SK-N-MC (cell line): ENCODE data around the gene KIF19.

Source experiments
- DNase-seq: peaks from one replicate; pipeline ENCODE4 v3.0.0-alpha.2; 2011; ENCODE audit warnings: low read depth, low spot score
- H3K27ac ChIP-seq: fragments of 200-600 bp; sonication (generic); 2 replicates; pipeline ENCODE4 v1.5.1; 2016; ENCODE audit warnings: mixed run types
- H3K36me3 ChIP-seq: fragments of 200-600 bp; sonication (generic); 2 replicates; pipeline ENCODE4 v1.6.1; 2017; ENCODE audit warnings: antibody characterized with exemption, low read length, mixed read lengths; ENCODE audit not compliant: insufficient read depth
- H3K4me3 ChIP-seq: fragments of 200-600 bp; sonication (generic); 2 replicates; pipeline ENCODE4 v1.5.1; 2016
- H3K9ac ChIP-seq: fragments of 200-600 bp; sonication (generic); 2 replicates; pipeline ENCODE4 v1.8.0; 2017; ENCODE audit warnings: mixed run types, mixed read lengths; ENCODE audit not compliant: insufficient read length
- H3K9me3 ChIP-seq: fragments of 200-600 bp; sonication (generic); 2 replicates; pipeline ENCODE4 v1.6.1; 2017; ENCODE audit warnings: low read depth, mild to moderate bottlenecking, antibody characterized with exemption, low read length, moderate library complexity, mixed read lengths
- EZH2 ChIP-seq: fragments of 200-600 bp; sonication (generic); IDR thresholded peaks from one replicate; pipeline ENCODE4 v1.6.1; 2017; ENCODE audit warnings: antibody characterized with exemption
- FOXP2 ChIP-seq: optimal IDR thresholded peaks from 2 replicates; pipeline ENCODE3; 2011; ENCODE audit warnings: mild to moderate bottlenecking, moderate library complexity; ENCODE audit not compliant: insufficient read depth; ENCODE audit errors: extremely low read length, control extremely low read depth
- POLR2AphosphoS5 ChIP-seq: IDR thresholded peaks from 2 replicates; pipeline ENCODE4 v1.6.1; 2012; ENCODE audit warnings: mild to moderate bottlenecking, low read depth, low read length, borderline replicate concordance

The KIF19 gene

GRCh38 chr17:74380959-74381808 lies 55.2 kb downstream of the KIF19 start:
- Histone ChIP-seq H3K27ac (no peak overlapping the region), H3K9ac (no peak overlapping the region), H3K36me3 (no peaks in the 10 kb centered on the region), H3K4me3 (no peak overlapping the region), H3K9me3 (no peaks in the 10 kb centered on the region)
- TF ChIP-seq FOXP2 (no peak), POLR2AphosphoS5 (no peak), EZH2 (no peak)
- DNase-seq, result no peak

- TF ChIP-seq POLR2AphosphoS5 (no peak), EZH2 (no peak), FOXP2 (no peak)
- Histone ChIP-seq H3K36me3 (no peaks in the 10 kb centered on the region), H3K27ac (no peak overlapping the region), H3K9ac (no peak overlapping the region), H3K4me3 (no peak overlapping the region), H3K9me3 (no peaks in the 10 kb centered on the region)
- no peak for DNase-seq
Observed at GRCh38 chr17:74383141-74383540, 57.1 kb downstream of the KIF19 start.

DNA sequence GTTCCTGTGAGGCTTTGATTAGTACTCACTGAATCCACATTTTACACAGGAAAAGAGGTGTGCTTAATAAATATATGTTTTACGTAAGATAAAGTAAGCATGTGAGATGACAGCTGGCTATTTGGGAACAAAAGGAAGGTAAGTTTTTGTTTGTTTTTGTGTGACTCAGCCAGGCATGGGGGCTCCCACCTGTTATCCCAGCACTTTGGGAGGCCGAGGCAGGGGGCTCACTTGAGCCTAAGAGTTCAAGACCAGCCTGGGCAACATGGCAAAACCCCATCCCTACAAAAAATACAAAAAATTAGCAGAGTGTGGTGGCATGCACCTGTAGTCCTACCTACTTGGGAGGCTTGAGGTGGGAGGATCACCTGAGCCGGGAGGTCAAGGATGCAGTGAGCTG lies 59.2 kb downstream of the KIF19 start:
- TF ChIP-seq EZH2, result no peak
- no peak for TF ChIP-seq FOXP2
- no peak for TF ChIP-seq POLR2AphosphoS5
- H3K27ac ChIP-seq, result no peak overlapping the region
- no peak for DNase-seq
- no peaks in the 10 kb centered on the region for H3K9me3 ChIP-seq
- H3K36me3 ChIP-seq, result no peaks in the 10 kb centered on the region
- no peak overlapping the region for H3K4me3 ChIP-seq
- no peak overlapping the region for H3K9ac ChIP-seq

GRCh38 chr17:74386386-74386785 lies 60.4 kb downstream of the KIF19 start:
- Histone ChIP-seq H3K27ac (no peak overlapping the region), H3K9ac (no peak overlapping the region), H3K4me3 (no peak overlapping the region), H3K36me3 (no peaks in the 10 kb centered on the region), H3K9me3 (no peaks in the 10 kb centered on the region)
- no peak for DNase-seq
- TF ChIP-seq FOXP2 (no peak), POLR2AphosphoS5 (no peak), EZH2 (no peak)

DNA sequence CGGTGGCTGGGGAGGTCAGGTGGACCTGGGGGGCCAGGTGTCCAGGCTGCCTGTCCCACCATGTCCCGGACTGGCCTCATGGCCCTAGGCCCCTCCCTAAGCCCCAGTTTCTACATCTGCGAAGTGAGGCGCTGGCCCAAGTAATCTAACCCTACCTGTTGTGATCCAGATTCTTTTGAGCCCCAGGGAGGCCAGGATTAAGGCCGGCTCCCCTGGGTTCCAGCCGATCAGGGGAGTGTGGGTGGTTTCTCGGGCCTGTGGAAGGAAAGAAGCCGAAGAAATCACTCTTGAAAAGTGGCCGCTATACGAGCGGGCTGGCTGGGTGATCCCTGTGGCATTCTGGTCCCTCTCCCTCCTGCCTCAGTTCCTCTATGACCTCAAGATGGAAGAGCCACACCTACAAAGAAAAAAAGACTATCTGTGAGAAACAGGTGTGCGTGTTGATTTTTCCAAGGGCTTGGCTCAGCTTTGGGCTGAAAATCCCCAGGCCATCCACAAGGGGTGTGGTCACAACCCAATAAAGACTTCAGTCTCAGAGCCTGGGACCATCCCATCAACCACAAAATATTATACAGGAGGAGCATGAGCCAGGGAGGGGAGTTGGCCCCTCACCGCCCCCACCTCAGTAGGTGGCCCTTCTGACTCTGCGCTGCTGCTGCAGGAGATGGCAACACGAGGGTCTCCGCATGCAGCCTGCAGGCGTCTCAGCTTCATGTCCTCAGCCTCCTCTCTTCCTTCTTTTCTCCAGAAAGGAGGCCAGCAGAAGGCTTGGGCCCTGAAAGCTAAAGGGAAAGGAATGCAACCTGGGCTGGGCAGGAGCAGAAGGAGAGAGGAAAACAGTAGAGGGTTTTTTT lies 61.6 kb downstream of the KIF19 start:
- H3K4me3 ChIP-seq, result no peak overlapping the region
- H3K9me3 ChIP-seq, result no peaks in the 10 kb centered on the region
- DNase-seq, result no peak
- no peak for TF ChIP-seq POLR2AphosphoS5
- no peak for TF ChIP-seq FOXP2
- no peak for TF ChIP-seq EZH2
- H3K36me3 ChIP-seq, result no peaks in the 10 kb centered on the region
- no peak overlapping the region for H3K27ac ChIP-seq
- H3K9ac ChIP-seq, result no peak overlapping the region

GRCh38 chr17:74389084-74389753 lies 63.2 kb downstream of the KIF19 start:
- TF ChIP-seq POLR2AphosphoS5 (no peak), FOXP2 (no peak), EZH2 (no peak)
- no peaks in the 10 kb centered on the region for H3K36me3 ChIP-seq
- H3K4me3 ChIP-seq, result no peak overlapping the region
- H3K9me3 ChIP-seq, result no peaks in the 10 kb centered on the region
- no peak overlapping the region for H3K27ac ChIP-seq
- H3K9ac ChIP-seq, result no peak overlapping the region
- DNase-seq, result no peak

GRCh38 chr17:74389937-74390679 lies 64.1 kb downstream of the KIF19 start:
- H3K4me3 ChIP-seq, result no peak overlapping the region
- H3K9ac ChIP-seq, result no peak overlapping the region
- no peak for TF ChIP-seq POLR2AphosphoS5
- no peak for TF ChIP-seq FOXP2
- no peak for TF ChIP-seq EZH2
- DNase-seq, result no peak
- no peaks in the 10 kb centered on the region for H3K9me3 ChIP-seq
- H3K36me3 ChIP-seq, result no peaks in the 10 kb centered on the region
- H3K27ac ChIP-seq, result no peak overlapping the region
